NK-92 treated with Interleukin-12 subunit alpha and Interleukin-12 subunit beta, amount 100 ng/mL, for 24 hours (cell line): ENCODE measurements around the gene EXOC4.

Experiments used
- DNase-seq: peaks from one replicate; lab custom pipeline; 2025; lab: John Stamatoyannopoulos, UW

EXOC4 gene

GRCh38 chr7:133491846-133492652 is 239.2 kb downstream of the EXOC4 start:
- no peak for DNase-seq

- no peak for DNase-seq
Observed at GRCh38 chr7:133497061-133497460, 244.2 kb downstream of the EXOC4 start.

GRCh38 chr7:133501771-133502170 is 248.9 kb downstream of the EXOC4 start:
- DNase-seq = no peak

GRCh38 chr7:133502498-133502897 is 249.6 kb downstream of the EXOC4 start:
- no peak for DNase-seq

GRCh38 chr7:133502972-133503371 is 250.1 kb downstream of the EXOC4 start:
- DNase-seq = no peak

GRCh38 chr7:133504825-133505224 is 251.9 kb downstream of the EXOC4 start:
- no peak for DNase-seq

- DNase-seq = no peak
Observed at GRCh38 chr7:133509822-133510221, 256.9 kb downstream of the EXOC4 start.

GRCh38 chr7:133510326-133511055 is 257.6 kb downstream of the EXOC4 start:
- DNase-seq = no peak

GRCh38 chr7:133511252-133511651 is 258.4 kb downstream of the EXOC4 start:
- DNase-seq = no peak

- DNase-seq = no peak
Observed at GRCh38 chr7:133511708-133512107, 258.8 kb downstream of the EXOC4 start.

GRCh38 chr7:133512560-133512959 is 259.7 kb downstream of the EXOC4 start:
- no peak for DNase-seq

GRCh38 chr7:133513608-133514007 is 260.7 kb downstream of the EXOC4 start:
- no peak for DNase-seq

GRCh38 chr7:133514551-133514950 is 261.7 kb downstream of the EXOC4 start:
- no peak for DNase-seq

GRCh38 chr7:133517766-133518165 is 264.9 kb downstream of the EXOC4 start:
- DNase-seq = no peak

GRCh38 chr7:133518718-133519117 is 265.8 kb downstream of the EXOC4 start:
- no peak for DNase-seq

GRCh38 chr7:133520248-133520647 is 267.4 kb downstream of the EXOC4 start:
- DNase-seq = no peak

- no peak for DNase-seq
Observed at GRCh38 chr7:133522501-133522900, 269.6 kb downstream of the EXOC4 start.

- no peak for DNase-seq
Observed at GRCh38 chr7:133528796-133529195, 275.9 kb downstream of the EXOC4 start.

GRCh38 chr7:133529861-133530260 is 277.0 kb downstream of the EXOC4 start:
- DNase-seq = no peak

- DNase-seq = no peak
Observed at GRCh38 chr7:133530682-133531081, 277.8 kb downstream of the EXOC4 start.

GRCh38 chr7:133534816-133535215 is 281.9 kb downstream of the EXOC4 start:
- DNase-seq = no peak

- no peak for DNase-seq
Observed at GRCh38 chr7:133535308-133535707, 282.4 kb downstream of the EXOC4 start.

GRCh38 chr7:133536450-133536849 is 283.6 kb downstream of the EXOC4 start:
- no peak for DNase-seq
